ENCODE results near the gene FHIT.
A peak's percentile ranks its signal among the peaks of the same experiment; 100 is the strongest.

FHIT gene

GRCh38 chr3:60856257-60857046, 394.8 kb downstream of the FHIT start:
- TF ChIP-seq CTCF (conservative IDR thresholded peaks at IDR 0.05; ENCODE audit: low read depth, low read length) = no peak
- DNase-seq (ENCODE audit: low read depth) = no peak
- H3K4me3 ChIP-seq (ENCODE audit: low read length) = no peak overlapping the region

- no peak for DNase-seq (ENCODE audit: low read depth)
- TF ChIP-seq CTCF (conservative IDR thresholded peaks at IDR 0.05; ENCODE audit: low read depth, low read length) = no peak
- no peak overlapping the region for H3K4me3 ChIP-seq (ENCODE audit: low read length)
Observed at GRCh38 chr3:60855250-60855649, 396.0 kb downstream of the FHIT start.

GRCh38 chr3:60854791-60855190, 396.5 kb downstream of the FHIT start:
- no peak overlapping the region for H3K4me3 ChIP-seq (ENCODE audit: low read length)
- DNase-seq (ENCODE audit: low read depth) = no peak
- TF ChIP-seq CTCF (conservative IDR thresholded peaks at IDR 0.05; ENCODE audit: low read depth, low read length) = no peak

- TF ChIP-seq CTCF (conservative IDR thresholded peaks at IDR 0.05; ENCODE audit: low read depth, low read length) = no peak
- no peak for DNase-seq (ENCODE audit: low read depth)
- H3K4me3 ChIP-seq (ENCODE audit: low read length) = no peak overlapping the region
Observed at GRCh38 chr3:60847791-60848190, 403.5 kb downstream of the FHIT start.

GRCh38 chr3:60844256-60844655, 407.0 kb downstream of the FHIT start:
- no peak overlapping the region for H3K4me3 ChIP-seq (ENCODE audit: low read length)
- no peak for TF ChIP-seq CTCF (conservative IDR thresholded peaks at IDR 0.05; ENCODE audit: low read depth, low read length)
- no peak for DNase-seq (ENCODE audit: low read depth)

- peak; percentile 20 for TF ChIP-seq CTCF (conservative IDR thresholded peaks at IDR 0.05; ENCODE audit: low read depth, low read length)
- peak; percentile 16 for DNase-seq (ENCODE audit: low read depth)
- no peak overlapping the region for H3K4me3 ChIP-seq (ENCODE audit: low read length)
Observed at GRCh38 chr3:60841355-60841754, 409.9 kb downstream of the FHIT start.

GRCh38 chr3:60839246-60839645, 412.0 kb downstream of the FHIT start:
- no peak for DNase-seq (ENCODE audit: low read depth)
- peak; percentile 5 for TF ChIP-seq CTCF (conservative IDR thresholded peaks at IDR 0.05; ENCODE audit: low read depth, low read length)

More at GRCh38 chr3:60839246-60839645, 412.0 kb downstream of the FHIT start:
- no peak overlapping the region for H3K4me3 ChIP-seq (ENCODE audit: low read length)
